SU-DHL-6 (cell line): ENCODE data around the gene PNRC1.

ENCODE experiments used
- H2AFZ ChIP-seq: fragments of 200-600 bp; sonication (generic); 2 replicates; pipeline ENCODE4 v1.6.1; 2014; ENCODE audit warnings: low read depth, mild to moderate bottlenecking, moderate library complexity, mixed read lengths, antibody characterized with exemption, low read length; ENCODE audit not compliant: severe bottlenecking
- H3F3A ChIP-seq: fragments of 200-600 bp; shearing (Covaris generic); 2 replicates; pipeline ENCODE4 v1.6.0; 2016; ENCODE audit warnings: antibody characterized with exemption, mild to moderate bottlenecking; ENCODE audit not compliant: insufficient read depth
- H3K27ac ChIP-seq: fragments of 200-600 bp; sonication (generic); 2 replicates; pipeline ENCODE4 v1.5.1; 2016; ENCODE audit warnings: low read depth, mild to moderate bottlenecking, low read length, moderate library complexity, mixed read lengths
- H3K27me3 ChIP-seq: fragments of 200-600 bp; sonication (generic), shearing (Covaris generic); 2 replicates; pipeline ENCODE4 v1.6.0; 2014; ENCODE audit warnings: mild to moderate bottlenecking, low read length
- H3K36me3 ChIP-seq: fragments of 200-600 bp; sonication (generic); 2 replicates; pipeline ENCODE4 v1.6.1; 2014; ENCODE audit warnings: mild to moderate bottlenecking, low read length, mixed read lengths
- H3K4me2 ChIP-seq: fragments of 300-600, 200-600 bp; shearing (Covaris generic), sonication (generic); 2 replicates; pipeline ENCODE4 v1.6.0; 2014; ENCODE audit warnings: low read length, low read depth, mild to moderate bottlenecking; ENCODE audit not compliant: poor library complexity, severe bottlenecking
- H3K4me3 ChIP-seq: fragments of 200-600 bp; sonication (generic); 2 replicates; pipeline ENCODE4 v1.5.1; 2014; ENCODE audit warnings: antibody characterized with exemption, low read length, mild to moderate bottlenecking, mixed read lengths; ENCODE audit not compliant: insufficient read depth, poor library complexity, severe bottlenecking
- H3K79me2 ChIP-seq: fragments of 200-600 bp; sonication (generic); 2 replicates; pipeline ENCODE4 v1.6.1; 2014; ENCODE audit warnings: mild to moderate bottlenecking, low read length, moderate library complexity; ENCODE audit not compliant: insufficient read depth
- H3K9ac ChIP-seq: fragments of 200-600 bp; sonication (generic); 2 replicates; pipeline ENCODE4 v1.7.0; 2014; ENCODE audit warnings: mild to moderate bottlenecking, low read length
- H3K9me2 ChIP-seq: fragments of 200-600 bp; sonication (generic); replicated peaks from 2 replicates; pipeline ENCODE4 v1.6.1; 2014; ENCODE audit warnings: low read length; ENCODE audit not compliant: insufficient read depth
- H3K9me3 ChIP-seq: fragments of 200-600 bp; sonication (generic); 2 replicates; pipeline ENCODE4 v1.6.1; 2014; ENCODE audit warnings: low read length, mixed read lengths; ENCODE audit not compliant: insufficient read depth
- H4K20me1 ChIP-seq: fragments of 200-600 bp; sonication (generic); 2 replicates; pipeline ENCODE4 v1.6.1; 2014; ENCODE audit warnings: low read depth, mild to moderate bottlenecking, antibody characterized with exemption, low read length, moderate library complexity, mixed read lengths
- EZH2phosphoT487 ChIP-seq: fragments of 200-600 bp; sonication (generic), shearing (Covaris generic); conservative IDR thresholded peaks from 2 replicates; pipeline ENCODE4 v1.6.1; 2018; ENCODE audit warnings: mild to moderate bottlenecking, antibody characterized with exemption, low read length, moderate library complexity, mixed read lengths
- TF ChIP-seq, protein P1 (sequence below): fragments of 200-600 bp; sonication (generic); IDR thresholded peaks from one replicate; pipeline ENCODE4 v1.5.1; 2017; ENCODE audit warnings: antibody characterized with exemption, mild to moderate bottlenecking, low read length, moderate library complexity; ENCODE audit not compliant: insufficient read depth, poor library complexity, severe bottlenecking

PNRC1 gene

GRCh38 chr6:89079511-89080234, 878 bp upstream of the PNRC1 start:
- Histone ChIP-seq H2AFZ (peak overlapping the region; percentile 84), H3F3A (peaks cover 8% of the 10 kb centered on the region; the same call in 1 of the 2 replicates), H4K20me1 (no peaks in the 10 kb centered on the region), H3K27me3 (no peaks in the 10 kb centered on the region), H3K9ac (peak overlapping the region; percentile 96), H3K79me2 (peaks cover 29% of the 10 kb centered on the region), H3K4me3 (peak overlapping the region; percentile 100), H3K27ac (peak overlapping the region; percentile 50), H3K4me2 (peak overlapping the region; percentile 94), H3K9me3 (no peaks in the 10 kb centered on the region), H3K36me3 (peaks cover 12% of the 10 kb centered on the region), H3K9me2 (no peaks in the 10 kb centered on the region)
- TF ChIP-seq, protein P1, sequence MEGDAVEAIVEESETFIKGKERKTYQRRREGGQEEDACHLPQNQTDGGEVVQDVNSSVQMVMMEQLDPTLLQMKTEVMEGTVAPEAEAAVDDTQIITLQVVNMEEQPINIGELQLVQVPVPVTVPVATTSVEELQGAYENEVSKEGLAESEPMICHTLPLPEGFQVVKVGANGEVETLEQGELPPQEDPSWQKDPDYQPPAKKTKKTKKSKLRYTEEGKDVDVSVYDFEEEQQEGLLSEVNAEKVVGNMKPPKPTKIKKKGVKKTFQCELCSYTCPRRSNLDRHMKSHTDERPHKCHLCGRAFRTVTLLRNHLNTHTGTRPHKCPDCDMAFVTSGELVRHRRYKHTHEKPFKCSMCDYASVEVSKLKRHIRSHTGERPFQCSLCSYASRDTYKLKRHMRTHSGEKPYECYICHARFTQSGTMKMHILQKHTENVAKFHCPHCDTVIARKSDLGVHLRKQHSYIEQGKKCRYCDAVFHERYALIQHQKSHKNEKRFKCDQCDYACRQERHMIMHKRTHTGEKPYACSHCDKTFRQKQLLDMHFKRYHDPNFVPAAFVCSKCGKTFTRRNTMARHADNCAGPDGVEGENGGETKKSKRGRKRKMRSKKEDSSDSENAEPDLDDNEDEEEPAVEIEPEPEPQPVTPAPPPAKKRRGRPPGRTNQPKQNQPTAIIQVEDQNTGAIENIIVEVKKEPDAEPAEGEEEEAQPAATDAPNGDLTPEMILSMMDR, result no peak
- no peak for TF ChIP-seq EZH2phosphoT487

DNA sequence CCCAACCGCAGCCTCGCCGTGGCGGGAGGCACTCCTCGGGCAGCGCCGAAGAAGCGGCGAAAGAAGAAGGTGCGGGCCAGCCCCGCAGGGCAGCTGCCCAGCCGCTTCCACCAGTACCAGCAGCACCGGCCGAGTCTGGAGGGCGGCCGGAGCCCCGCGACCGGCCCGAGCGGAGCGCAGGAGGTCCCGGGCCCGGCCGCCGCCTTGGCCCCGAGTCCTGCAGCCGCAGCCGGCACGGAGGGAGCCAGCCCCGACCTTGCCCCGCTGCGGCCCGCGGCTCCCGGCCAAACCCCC, 525 bp downstream of the PNRC1 start:
- Histone ChIP-seq H3K9ac (peak overlapping the region; percentile 96), H3K27ac (peak overlapping the region; percentile 82), H3K4me3 (peak overlapping the region; percentile 100), H3K9me2 (no peaks in the 10 kb centered on the region), H3K79me2 (peaks cover 29% of the 10 kb centered on the region), H4K20me1 (no peaks in the 10 kb centered on the region), H3K9me3 (no peaks in the 10 kb centered on the region), H3K27me3 (no peaks in the 10 kb centered on the region), H2AFZ (peak overlapping the region; percentile 27), H3K36me3 (peaks cover 19% of the 10 kb centered on the region), H3F3A (peaks cover 8% of the 10 kb centered on the region; the same call in 1 of the 2 replicates), H3K4me2 (peak overlapping the region; percentile 82)
- TF ChIP-seq, protein P1, result no peak
- no peak for TF ChIP-seq EZH2phosphoT487

GRCh38 chr6:89081423-89082322, 1.1 kb downstream of the PNRC1 start:
- Histone ChIP-seq H3K9me2 (no peaks in the 10 kb centered on the region), H3K27me3 (no peaks in the 10 kb centered on the region), H2AFZ (peak overlapping the region; percentile 35), H3F3A (peaks cover 8% of the 10 kb centered on the region; the same call in 1 of the 2 replicates), H3K4me3 (peak overlapping the region; percentile 100), H3K9me3 (no peaks in the 10 kb centered on the region), H3K9ac (peak overlapping the region; percentile 96), H3K36me3 (peaks cover 19% of the 10 kb centered on the region), H3K79me2 (peaks cover 29% of the 10 kb centered on the region), H4K20me1 (no peaks in the 10 kb centered on the region), H3K4me2 (peak overlapping the region; percentile 90), H3K27ac (peak overlapping the region; percentile 82)
- TF ChIP-seq EZH2phosphoT487, result no peak
- TF ChIP-seq, protein P1, result no peak
